Stimulated activated CD8-positive, alpha-beta memory T cell treated with anti-CD3 and anti-CD28 coated beads, Interleukin-12 subunit alpha, Interleukin-12 subunit beta, amount 100 ng/mL, for 24 hours (primary cell): ENCODE data around the gene SUMO3.

Experiments used
- DNase-seq: peaks from one replicate; pipeline ENCODE4 v3.0.0-alpha.2; 2020; ENCODE audit errors: extremely low read depth

Gene SUMO3

DNA sequence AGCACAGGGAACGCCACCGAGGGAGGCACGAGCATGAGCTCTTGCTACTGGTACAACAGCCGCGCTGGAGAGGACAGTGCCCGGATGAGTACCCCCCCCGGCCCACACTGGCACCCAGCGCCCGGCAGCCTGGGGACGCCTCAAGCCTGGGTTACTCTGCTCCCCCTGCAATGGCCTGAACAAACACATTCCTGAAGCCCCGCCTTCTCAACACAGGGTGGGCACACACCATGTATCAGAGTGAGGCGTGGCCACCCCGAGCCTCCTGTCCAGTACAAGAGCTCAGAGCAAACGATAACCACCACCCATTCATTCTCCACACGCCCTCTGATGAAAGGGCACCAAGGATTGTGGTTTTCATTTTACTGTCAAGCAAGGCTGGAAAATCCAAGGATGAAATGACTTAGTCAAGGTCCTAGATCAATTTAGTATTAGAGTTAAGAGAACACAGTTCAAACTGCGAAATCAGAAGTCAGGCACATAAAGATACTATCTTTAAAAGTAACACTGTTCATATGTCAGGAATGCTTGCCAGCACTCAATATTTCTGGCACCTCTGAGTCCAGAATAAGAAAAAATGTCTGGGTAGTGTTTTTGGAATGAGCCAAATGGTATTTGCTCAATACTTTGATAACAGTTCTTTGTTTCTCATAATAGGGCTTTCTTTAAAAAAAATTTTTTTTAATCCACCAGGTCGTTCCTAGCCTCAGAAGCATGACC is 38.3 kb downstream of the SUMO3 start:
- DNase-seq = no peak

DNA sequence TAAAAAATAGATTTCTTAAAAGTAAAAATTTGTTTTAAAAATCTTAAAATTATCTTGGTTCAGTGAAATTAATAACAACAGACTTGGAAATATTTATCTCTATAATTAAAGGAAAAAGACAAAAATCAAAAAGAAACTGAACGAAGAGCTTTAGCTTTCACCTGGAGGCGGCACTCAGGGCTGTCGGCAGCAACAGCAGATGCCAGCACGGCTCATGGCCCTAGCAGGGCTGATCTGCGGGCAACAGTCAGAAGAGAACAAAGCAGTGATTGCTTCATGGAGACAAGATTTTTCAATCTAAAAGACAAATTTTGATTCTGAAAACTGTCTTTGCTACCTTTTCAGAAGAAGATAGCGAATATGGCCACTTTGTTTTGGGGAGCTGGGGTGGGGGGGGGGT is 38.9 kb downstream of the SUMO3 start:
- no peak for DNase-seq

DNA sequence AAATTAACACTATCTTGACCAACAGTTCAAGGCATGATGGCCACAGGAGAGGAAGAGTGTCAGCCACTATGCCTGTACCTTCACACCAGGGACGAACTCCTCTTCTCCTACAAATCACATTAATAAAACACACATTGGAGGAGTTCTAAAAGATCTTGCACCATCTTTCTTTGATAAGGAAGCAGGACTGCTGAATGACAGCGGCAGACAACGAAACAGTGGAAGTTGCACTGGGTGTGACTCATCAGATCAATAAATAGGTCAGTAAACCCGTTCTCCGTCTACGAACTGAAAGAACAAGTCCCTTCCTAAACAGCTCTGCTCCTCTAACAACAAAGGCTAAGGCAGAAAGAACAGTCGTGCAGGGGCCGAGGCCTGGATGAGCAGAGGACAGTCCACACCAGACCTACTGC is 39.4 kb downstream of the SUMO3 start:
- no peak for DNase-seq

DNA sequence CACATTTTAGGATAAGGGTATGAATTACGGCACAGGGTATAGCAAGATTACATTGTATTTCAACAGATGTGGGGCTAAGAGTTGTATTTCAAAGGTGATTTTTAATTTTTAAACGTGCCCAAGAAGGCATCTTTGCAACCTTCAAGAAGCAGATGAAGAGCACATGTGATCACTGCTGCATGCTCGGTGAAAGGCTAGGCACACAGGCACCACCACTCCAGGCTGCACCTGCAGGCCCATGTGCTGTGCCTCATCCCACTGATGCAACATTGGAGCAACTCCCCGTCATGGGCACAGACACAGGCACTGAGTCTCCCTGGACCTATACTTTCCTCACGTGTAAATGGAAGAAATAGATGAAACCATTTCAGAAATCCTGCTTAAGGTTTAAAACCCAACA is 39.8 kb downstream of the SUMO3 start:
- DNase-seq = no peak

DNA sequence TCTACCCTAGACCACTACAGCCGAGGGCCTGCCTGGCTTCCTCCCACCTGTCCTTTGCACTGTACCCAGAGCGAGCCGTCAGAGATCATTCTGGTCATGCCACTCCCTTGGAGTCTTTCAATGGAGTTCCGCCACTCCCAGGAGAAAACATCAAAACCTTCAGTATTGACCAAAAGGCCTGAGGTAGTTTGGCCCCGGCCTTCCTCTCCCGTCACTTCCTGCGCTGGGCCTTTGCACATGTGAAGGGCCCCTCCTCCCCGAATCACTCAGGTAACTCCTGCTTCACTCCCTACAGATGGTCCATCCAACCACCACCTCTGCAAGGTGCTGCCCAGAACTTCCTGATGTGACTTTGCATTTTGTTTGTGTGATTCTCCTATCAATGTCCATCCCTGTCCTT is 42.9 kb downstream of the SUMO3 start:
- no peak for DNase-seq

DNA sequence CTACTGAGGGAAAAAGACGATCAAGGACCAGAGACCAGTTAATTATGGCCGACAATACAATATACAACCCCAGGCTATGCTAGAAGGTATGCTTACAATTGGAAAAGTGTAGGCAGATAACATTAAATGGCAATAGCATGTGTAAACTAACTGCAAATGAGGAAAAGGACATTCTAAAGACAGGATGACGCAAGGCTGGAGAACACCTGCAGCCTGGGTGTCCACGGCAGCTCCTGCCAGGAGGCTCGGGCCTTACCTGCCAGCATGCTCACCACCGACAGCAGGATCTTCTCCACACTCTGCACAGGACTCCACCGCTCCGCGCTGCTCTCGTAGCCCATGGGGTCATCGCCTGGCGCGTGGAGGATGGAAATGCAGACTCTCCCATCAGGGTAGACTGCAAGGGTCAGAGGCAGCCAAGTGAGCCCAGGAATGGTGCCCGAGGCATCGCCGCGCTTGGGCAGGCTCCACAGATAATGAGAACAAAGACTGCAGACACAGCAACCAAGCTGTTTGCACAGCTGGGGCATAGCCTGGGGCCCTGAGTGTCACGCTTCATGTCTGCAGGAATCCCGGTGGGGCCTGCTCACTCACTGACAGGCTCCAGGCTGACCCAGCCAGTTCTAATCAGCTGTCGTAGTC is 44.5 kb downstream of the SUMO3 start:
- DNase-seq = no peak

DNA sequence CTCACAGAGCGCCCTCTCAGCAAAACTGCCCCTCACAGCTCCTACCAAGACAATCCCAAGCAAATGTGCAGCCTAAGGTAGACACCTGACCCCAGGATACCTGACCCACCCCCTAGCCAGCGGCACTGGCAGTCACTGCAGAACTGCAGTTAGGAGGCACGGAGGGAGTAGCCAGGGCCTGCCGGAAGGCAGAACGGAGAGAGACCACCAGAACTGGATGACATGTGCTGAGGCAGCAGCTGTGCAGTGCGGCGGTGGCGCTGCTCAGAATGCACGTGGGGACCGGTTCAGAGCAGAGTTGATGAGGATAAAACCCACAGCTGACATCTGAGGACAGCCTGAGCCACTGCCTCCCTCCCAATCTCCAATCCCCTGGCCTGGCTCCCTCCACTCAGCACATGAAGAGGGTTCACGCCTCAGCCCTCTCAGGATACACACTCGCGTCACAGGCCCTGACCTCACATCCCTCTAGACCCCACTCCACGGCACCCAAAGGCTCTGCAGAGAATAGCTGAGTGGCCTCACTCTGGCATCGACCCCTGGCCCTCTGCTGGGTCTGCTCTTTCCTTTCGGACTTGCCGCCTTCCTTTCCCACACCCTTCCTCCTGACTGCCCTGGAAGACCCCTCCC is 45.9 kb downstream of the SUMO3 start:
- no peak for DNase-seq

DNA sequence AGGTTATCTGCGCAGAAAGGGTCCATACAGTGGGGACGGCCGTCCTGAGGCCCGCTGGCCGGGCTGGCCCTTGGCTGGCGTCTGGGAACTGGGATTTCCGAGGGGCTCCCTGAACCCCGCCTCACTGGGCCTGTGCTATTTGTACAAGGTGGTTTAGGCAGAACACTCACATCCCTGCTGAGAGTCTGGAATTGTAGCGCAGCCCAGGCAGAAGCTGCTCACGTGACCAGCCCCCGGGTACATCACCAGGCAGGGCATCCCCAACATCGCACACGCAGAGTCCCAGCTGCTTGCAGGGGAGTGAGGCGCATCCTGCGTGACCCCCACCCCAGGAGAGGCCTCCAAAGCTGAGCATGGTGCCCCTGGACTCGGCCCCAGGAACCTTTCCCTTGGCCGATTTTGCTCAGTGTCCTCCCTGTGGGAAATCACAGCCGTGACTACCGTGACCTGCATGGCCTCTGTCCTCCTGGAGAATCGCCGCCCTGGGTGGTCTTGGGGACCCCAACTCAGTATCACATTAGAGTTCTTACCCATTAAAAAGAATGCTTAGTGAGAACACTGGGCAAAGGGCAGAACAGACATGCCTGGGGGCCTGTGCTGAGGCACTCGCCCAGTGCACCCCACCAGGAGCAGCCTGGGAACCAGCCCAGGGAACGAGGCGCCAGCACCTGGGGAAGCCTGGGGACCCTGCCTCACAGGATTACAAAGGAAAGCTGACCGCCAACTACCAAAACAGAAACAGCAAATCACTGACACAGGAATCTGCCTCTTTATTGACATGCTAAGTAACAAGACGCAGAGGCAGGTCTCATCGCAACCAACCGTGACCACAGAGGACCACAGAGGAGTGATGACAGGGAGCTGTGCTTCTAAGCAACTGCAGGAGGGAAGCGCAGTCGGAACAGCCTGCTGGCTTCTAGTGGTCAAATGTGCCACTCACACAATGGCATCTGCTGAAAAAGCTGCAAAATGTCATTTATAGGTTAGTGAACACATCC is 49.7 kb downstream of the SUMO3 start:
- no peak for DNase-seq

DNA sequence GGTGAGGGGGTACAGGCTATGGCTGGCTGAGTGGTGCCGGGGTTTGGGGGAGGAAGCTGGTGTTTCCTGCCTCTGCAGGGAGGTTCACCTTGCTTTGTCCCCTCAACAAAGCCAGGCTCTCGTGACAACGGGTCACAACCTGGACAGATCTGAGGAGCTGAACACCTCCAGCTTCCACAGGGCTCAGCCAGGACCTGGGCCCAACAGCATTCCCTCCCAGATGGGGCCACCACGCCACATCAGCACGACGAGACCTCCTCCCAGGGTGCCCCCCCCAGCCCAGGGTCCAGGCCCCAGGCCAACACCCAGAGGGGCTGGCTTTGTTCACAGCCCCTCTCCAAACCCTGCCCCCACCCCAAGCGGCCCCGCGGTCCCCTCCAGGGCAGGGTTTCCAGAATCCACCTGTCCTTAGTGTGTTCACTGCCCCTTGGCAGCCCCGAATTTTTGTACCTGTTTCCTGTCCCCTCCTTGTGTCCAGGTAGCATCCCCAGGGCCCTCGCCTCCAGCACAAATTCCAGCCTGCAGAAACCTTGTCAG is 51.0 kb downstream of the SUMO3 start:
- no peak for DNase-seq

DNA sequence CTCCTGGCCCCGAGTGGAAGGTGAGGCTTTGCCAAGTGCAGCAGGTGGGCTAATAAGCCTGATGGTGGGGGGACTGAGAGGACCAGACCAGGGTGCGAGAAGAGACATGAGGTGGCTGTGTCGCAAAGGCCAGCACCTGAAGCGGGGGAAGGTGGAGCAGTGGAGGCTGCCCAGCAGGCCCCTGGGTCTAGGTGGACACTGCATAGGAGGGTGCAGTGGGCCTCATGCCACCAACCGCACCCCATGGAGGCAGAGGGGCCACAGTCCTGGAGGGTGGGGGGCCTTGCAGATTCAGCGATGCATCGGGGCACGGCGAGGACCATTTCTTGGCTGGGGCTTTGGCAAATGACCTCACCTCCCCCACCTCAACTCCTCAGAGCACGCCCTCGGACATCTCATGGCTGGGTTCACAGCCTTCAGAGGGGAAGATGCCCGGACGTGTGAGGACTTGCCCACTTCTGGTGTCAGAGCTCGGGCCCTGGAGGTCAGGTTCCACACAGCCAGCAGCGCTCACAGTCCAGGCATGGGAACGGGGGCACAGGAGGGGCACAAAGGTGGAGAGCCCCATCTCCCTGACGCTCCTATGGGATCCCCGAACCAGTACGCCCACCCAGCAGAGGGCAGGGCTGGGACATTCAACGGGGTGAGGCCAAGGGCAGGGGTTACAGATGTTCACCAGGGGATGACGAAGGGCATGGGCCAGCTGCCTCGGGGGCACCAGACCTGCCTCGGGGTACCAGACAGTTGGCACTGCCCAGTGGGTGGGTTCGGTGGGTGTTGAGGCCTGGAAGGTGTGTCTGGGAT is 51.6 kb downstream of the SUMO3 start:
- no peak for DNase-seq

DNA sequence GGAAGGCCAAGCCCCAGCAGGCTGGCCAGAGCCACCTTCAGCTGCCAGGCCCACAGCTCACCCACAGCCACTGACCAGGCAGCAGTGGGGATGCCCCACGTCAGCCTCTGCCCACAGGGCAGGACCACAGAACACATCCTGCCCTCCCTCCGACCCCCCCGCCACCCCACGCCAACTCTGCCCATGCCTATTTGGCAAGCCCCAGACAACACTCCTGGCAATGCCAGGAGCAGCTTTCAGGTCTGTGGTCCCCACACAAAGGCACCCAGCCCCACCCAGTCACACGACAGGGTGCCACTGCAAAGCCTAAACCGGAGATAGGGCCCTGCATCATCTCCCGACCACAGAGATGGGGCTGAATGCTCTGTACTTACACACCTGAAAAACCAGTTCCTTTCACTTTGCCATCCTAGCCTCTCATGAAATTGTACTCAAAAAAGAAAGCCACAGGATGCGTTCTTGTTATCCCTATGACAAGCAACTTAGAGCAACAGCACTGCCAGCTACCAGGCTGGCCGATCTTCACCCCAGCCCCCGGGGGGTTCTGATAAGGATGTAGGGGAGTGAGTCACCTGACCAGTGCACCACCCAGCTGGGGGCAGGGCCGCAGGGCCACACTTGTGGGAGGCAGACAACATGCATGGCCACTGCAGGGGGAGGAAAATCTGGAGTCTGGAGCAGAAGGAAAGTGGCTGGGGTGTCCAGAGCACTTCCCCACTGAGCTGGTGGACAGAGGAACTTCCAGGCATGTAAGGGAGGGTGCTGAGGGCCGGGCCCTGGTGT is 52.4 kb downstream of the SUMO3 start:
- DNase-seq = no peak

DNA sequence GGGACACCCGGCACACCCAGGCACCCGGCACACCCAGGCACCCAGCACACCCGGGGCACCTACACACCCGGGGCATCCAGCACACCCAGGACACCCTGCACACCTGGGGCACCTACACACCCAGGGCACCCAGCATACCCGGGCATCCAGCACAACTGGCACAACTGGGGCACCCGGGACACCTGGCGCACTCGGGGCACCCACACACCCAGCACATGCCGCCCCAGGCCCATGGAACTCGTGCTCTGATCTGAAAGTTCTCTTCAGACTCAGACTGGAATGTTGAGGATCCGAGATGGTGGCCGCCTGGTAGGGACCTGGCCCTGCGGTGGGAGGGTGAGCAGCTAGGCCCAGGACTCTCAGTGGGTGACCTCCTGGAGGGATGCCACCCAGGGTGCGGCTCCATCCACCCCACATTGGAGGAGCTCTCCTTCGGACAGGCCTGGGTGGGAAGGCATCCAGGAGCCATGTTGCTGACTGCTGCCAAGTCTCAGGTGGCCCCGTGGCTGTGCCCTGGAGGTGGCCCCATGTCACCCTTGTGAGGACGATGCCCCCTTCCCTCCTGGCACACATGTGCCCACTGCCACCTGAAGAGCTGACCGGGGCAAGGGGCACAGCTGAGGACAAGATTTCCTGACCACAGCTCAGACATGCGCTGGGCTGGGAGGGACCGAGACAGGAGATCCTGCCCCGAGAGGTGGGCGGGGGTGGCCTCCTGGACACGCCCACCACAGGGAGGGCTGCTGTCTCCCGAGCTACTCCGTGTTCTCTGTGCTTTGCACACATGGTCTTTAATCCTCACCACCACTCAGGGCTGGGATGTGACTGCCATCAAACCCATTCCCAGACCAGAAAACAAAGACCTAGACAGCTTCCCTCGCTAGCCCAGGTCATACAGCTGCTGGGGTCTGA is 53.3 kb downstream of the SUMO3 start:
- no peak for DNase-seq

DNA sequence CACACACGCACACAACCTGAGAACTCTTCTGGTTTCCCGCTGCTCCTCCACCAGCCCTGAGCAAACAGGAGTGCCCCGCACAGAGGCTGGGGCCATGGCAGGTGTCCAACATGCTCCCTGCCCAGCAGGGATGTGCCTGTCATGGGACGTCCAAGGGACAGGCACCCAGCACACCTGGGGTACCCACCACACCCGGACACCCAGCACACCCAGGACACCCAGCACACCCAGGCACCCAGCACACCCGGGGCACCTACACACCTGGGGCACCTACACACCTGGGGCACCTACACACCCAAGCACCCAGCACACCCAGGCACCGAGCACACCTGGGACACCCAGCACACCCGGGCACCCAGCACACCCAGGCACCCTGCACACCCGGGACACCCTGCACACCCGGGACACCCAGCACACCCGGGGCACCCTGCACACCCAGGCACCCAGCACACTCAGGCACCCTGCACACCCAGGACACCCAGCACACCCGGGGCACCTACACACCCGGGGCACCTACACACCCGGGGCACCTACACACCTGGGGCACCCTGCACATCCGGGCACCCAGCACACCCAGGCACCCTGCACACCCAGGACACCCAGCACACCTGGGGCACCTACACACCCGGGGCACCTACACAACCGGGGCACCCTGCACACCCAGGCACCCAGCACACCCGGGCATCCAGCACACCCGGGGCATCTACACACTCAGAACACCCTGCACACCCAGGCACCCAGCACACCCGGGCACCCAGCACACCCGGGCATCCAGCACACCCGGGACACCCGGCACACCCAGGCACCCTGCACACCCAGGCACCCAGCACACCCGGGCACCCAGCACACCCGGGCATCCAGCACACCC is 54.2 kb downstream of the SUMO3 start:
- no peak for DNase-seq

DNA sequence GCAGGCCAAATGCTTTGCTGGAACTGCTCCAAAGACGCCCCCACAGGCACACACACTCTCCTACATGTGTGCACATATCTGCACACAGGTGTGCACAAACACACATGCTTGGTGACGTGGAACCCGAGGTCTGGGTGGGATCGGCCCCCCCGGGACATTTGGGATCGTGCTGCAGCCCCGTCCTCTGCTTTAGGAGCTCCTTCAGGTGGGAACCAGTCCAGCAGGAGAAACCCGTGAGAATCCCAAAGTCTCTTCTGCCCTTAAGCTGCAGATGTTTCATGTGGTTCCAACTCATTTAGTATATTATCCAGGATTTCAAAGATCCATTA is 54.8 kb downstream of the SUMO3 start:
- DNase-seq = no peak

DNA sequence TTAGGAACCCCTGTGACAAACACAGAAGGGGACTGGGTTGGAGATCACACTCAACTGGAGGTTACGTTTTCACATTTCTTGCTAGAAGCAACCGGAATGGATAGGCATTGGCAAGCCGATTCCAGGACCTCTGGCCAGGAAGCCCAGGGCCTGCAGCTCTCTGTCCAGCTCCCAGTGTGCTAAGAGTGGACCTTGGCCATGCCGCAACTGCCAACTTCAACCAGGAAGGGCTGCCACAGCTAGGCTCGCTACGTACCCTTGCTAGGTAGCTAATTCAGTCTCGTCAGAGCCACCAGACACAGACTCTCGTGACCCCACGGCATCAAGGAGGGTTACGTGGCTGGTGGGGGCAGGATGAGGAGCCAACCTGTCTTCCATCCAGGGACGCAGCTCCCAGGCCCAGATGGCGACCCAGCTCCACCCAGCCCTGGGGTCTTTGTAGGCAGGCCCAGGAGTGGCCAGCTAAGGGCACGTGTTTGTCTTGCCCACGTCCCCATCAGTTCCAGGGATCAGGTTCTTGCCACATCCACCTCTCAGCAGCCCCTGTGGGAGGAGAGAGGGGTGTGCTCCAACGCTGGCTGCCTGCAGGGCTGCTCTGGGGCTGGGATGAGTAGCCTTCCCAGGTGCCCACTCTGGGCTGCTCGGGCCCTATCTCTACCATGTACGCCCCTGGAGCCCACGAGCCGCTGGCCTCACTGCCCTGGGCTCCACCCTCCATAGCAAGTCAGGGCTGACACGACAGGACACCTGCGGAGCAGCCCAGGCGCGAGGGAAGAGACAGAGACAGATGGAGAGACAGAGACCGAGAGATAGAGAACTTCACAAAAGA is 55.4 kb downstream of the SUMO3 start:
- no peak for DNase-seq

DNA sequence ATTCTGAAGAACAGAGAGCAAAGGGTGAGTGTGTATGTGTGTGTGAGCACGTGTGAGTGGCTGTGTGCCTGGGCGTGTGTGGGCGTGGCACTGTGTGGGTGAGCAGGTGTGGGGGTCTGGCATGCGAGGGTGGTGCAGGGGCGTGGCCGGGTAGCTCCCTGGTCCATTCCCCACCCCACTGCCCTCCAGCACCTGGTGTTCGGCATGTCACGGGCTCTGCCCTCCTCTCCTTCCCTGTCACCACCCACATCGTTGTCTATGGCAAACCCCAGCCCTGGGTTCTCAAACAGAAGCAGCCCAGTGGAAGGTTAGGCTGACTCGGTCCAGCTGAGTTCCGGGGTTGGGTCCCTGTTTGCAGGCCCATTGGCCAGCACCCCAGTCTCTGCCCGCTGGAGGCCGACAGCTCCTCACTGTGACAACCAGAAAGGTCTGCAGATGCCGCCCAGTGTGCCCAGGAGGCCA is 56.1 kb downstream of the SUMO3 start:
- DNase-seq = no peak
